WTC11 (cell line): Measurements from ENCODE around the gene OPN4. TPM values are rescaled to one million over a fixed set of nuclear protein-coding genes. Genes with fewer than 3 reads are reported as not detected.

Source experiments
- ATAC-seq: fragments of 200-7000 bp; cut with Tn5 transposase; 2 replicates; pipeline ENCODE4 v1.10.0; 2021; ENCODE audit warnings: mild to moderate bottlenecking, moderate library complexity
- CTCF ChIA-PET: fragments of 300-600 bp; sonication (Branson Sonifier 250); formaldehyde crosslinking; loops from one replicate; lab custom pipeline; 2021; ENCODE audit warnings: antibody characterized with exemption; lab: Charles Lee
- POLR2A ChIA-PET: fragments of 350-600 bp; sonication (Branson Sonifier 250); formaldehyde crosslinking; loops from one replicate; lab custom pipeline; 2021; ENCODE audit warnings: antibody characterized with exemption; lab: Charles Lee
- DNase-seq: peaks from one replicate; pipeline ENCODE4 v3.0.0; 2021; ENCODE audit warnings: low spot score
- H3K27ac Mint-ChIP-seq: 2 replicates; pipeline ENCODE4 v1.8.0; 2021; ENCODE audit warnings: mixed read lengths
- H3K27me3 Mint-ChIP-seq: 2 replicates; pipeline ENCODE4 v1.8.0; 2021; ENCODE audit warnings: low read depth, mild to moderate bottlenecking, moderate library complexity, mixed read lengths
- H3K36me3 Mint-ChIP-seq: 2 replicates; pipeline ENCODE4 v1.8.0; 2021; ENCODE audit warnings: mixed read lengths
- H3K4me1 Mint-ChIP-seq: 2 replicates; pipeline ENCODE4 v1.8.0; 2022; ENCODE audit warnings: mixed read lengths
- H3K4me3 Mint-ChIP-seq: 2 replicates; pipeline ENCODE4 v1.8.0; 2021; ENCODE audit warnings: mild to moderate bottlenecking, moderate library complexity, mixed read lengths
- H3K9me3 Mint-ChIP-seq: 2 replicates; pipeline ENCODE4 v1.8.0; 2021; ENCODE audit warnings: mixed read lengths
- CBFB ChIP-seq: sonication (generic); formaldehyde crosslinking; IDR thresholded peaks from 2 replicates; pipeline ENCODE4 v1.8.1; 2022; ENCODE audit warnings: mild to moderate bottlenecking, low read depth, missing genetic modification reagents
- FOXP1 ChIP-seq: sonication (generic); formaldehyde crosslinking; IDR thresholded peaks from 2 replicates; pipeline ENCODE4 v1.8.0; 2022; ENCODE audit warnings: missing genetic modification reagents, mild to moderate bottlenecking, moderate library complexity, borderline replicate concordance
- GRHL2 ChIP-seq: fragments of 250-450 bp; sonication (Bioruptor Pico); IDR thresholded peaks from 2 replicates; pipeline ENCODE4 v1.8.0; 2022; ENCODE audit warnings: mild to moderate bottlenecking, moderate library complexity; ENCODE audit not compliant: insufficient replicate concordance, severe bottlenecking
- IRF2 ChIP-seq: sonication (generic); formaldehyde crosslinking; IDR thresholded peaks from 2 replicates; pipeline ENCODE4 v1.8.0; 2022; ENCODE audit warnings: low read depth, missing genetic modification reagents, borderline replicate concordance
- NFATC4 ChIP-seq: fragments of 250-450 bp; sonication (Bioruptor Pico); IDR thresholded peaks from 2 replicates; pipeline ENCODE4 v1.9.0; 2021; ENCODE audit warnings: mild to moderate bottlenecking
- OVOL2 ChIP-seq: fragments of 250-450 bp; sonication (Bioruptor Pico); IDR thresholded peaks from 2 replicates; pipeline ENCODE4 v1.9.0; 2021; ENCODE audit warnings: mild to moderate bottlenecking, borderline replicate concordance
- PRRX2 ChIP-seq: fragments of 250-450 bp; sonication (Bioruptor Pico); IDR thresholded peaks from 2 replicates; pipeline ENCODE4 v1.8.0; 2021; ENCODE audit warnings: mild to moderate bottlenecking
- SP1 ChIP-seq: sonication (generic); formaldehyde crosslinking; conservative IDR thresholded peaks from 2 replicates; pipeline ENCODE4 v1.8.1; 2022; ENCODE audit warnings: missing genetic modification reagents
- TCF7 ChIP-seq: sonication (generic); formaldehyde crosslinking; IDR thresholded peaks from 2 replicates; pipeline ENCODE4 v1.8.0; 2022; ENCODE audit warnings: mild to moderate bottlenecking, low read depth, missing genetic modification reagents, moderate library complexity
- TP53 ChIP-seq: sonication (generic); formaldehyde crosslinking; IDR thresholded peaks from 2 replicates; pipeline ENCODE4 v1.8.1; 2023; ENCODE audit warnings: mild to moderate bottlenecking, missing genetic modification reagents
- ZNF423 ChIP-seq: fragments of 250-450 bp; sonication (Bioruptor Pico); IDR thresholded peaks from 2 replicates; pipeline ENCODE4 v2.1.2; 2022; ENCODE audit warnings: mild to moderate bottlenecking, moderate library complexity
- total RNA-seq: library from RNA; stranded (reverse); gene quantifications from 3 replicates; pipeline ENCODE4 v1.2.3, GENCODE V29; 2021
- TF ChIP-seq, protein P1 (sequence below): sonication (generic); formaldehyde crosslinking; IDR thresholded peaks from 2 replicates; pipeline ENCODE4 v1.8.1; 2022; ENCODE audit warnings: mild to moderate bottlenecking, moderate library complexity, missing genetic modification reagents
- TF ChIP-seq, protein P2 (sequence below): fragments of 200-600 bp; IDR thresholded peaks from 2 replicates; pipeline ENCODE4 v1.8.0; 2022; ENCODE audit warnings: antibody characterized with exemption
- TF ChIP-seq, protein P3 (sequence below): sonication (generic); formaldehyde crosslinking; conservative IDR thresholded peaks from 2 replicates; pipeline ENCODE4 v1.8.1; 2023; ENCODE audit warnings: mild to moderate bottlenecking, low read depth, missing genetic modification reagents, moderate library complexity
- TF ChIP-seq, protein P4 (sequence below): sonication (generic); formaldehyde crosslinking; IDR thresholded peaks from 2 replicates; pipeline ENCODE4 v1.8.0; 2022; ENCODE audit warnings: mild to moderate bottlenecking, missing genetic modification reagents
- TF ChIP-seq, protein P5 (sequence below): sonication (generic); formaldehyde crosslinking; IDR thresholded peaks from 2 replicates; pipeline ENCODE4 v1.8.1; 2023; ENCODE audit warnings: mild to moderate bottlenecking, missing genetic modification reagents
- TF ChIP-seq, protein P6 (sequence below): fragments of 250-450 bp; sonication (Bioruptor Pico); IDR thresholded peaks from 2 replicates; pipeline ENCODE4 v2.1.2; 2022; ENCODE audit warnings: mild to moderate bottlenecking, moderate library complexity
- TF ChIP-seq, protein P7 (sequence below): sonication (generic); formaldehyde crosslinking; IDR thresholded peaks from 2 replicates; pipeline ENCODE4 v1.8.1; 2023; ENCODE audit warnings: mild to moderate bottlenecking, missing genetic modification reagents
- TF ChIP-seq, protein P8 (sequence below): sonication (generic); formaldehyde crosslinking; IDR thresholded peaks from 2 replicates; pipeline ENCODE4 v1.8.1; 2023; ENCODE audit warnings: mild to moderate bottlenecking, moderate library complexity, missing genetic modification reagents

The OPN4 gene
- total RNA-seq, 1 experiment from 2014 or later, result not detected

DNA sequence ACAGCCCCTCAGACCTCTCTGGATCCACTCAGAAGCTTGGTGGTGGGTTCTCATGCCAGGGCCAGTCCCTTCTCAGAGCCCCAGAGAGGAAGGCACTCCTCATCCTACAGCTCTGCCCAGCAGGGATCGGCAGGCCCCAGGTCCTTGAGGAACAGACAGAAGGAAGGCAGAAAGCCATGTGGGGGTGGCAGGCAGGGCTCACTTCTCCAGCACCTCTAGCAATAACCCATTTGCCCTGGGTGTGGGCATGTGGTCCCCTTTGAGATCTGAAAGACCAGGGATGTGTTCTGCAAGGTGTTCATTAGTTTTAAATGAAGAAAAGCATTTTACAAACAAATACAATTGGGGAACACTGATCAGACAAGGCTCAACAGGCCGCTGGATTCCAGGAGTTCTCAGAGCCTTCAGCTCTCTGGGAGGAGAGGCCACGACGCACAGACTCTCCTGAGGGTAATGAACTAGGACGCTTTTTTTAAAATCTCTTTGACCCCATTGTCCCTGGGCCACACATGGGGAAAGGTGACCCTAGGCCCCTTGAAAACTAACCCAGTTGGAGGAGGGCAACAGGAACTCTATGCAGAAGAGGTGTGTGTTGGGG, 54.5 kb downstream of the OPN4 start (continued):
- TF ChIP-seq GRHL2 (no peak), OVOL2 (CRISPR knock-in tag) (no peak)
- TF ChIP-seq, protein P1, sequence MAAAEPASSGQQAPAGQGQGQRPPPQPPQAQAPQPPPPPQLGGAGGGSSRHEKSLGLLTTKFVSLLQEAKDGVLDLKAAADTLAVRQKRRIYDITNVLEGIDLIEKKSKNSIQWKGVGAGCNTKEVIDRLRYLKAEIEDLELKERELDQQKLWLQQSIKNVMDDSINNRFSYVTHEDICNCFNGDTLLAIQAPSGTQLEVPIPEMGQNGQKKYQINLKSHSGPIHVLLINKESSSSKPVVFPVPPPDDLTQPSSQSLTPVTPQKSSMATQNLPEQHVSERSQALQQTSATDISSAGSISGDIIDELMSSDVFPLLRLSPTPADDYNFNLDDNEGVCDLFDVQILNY (CRISPR knock-in tag), result no peak
- TF ChIP-seq, protein P2, sequence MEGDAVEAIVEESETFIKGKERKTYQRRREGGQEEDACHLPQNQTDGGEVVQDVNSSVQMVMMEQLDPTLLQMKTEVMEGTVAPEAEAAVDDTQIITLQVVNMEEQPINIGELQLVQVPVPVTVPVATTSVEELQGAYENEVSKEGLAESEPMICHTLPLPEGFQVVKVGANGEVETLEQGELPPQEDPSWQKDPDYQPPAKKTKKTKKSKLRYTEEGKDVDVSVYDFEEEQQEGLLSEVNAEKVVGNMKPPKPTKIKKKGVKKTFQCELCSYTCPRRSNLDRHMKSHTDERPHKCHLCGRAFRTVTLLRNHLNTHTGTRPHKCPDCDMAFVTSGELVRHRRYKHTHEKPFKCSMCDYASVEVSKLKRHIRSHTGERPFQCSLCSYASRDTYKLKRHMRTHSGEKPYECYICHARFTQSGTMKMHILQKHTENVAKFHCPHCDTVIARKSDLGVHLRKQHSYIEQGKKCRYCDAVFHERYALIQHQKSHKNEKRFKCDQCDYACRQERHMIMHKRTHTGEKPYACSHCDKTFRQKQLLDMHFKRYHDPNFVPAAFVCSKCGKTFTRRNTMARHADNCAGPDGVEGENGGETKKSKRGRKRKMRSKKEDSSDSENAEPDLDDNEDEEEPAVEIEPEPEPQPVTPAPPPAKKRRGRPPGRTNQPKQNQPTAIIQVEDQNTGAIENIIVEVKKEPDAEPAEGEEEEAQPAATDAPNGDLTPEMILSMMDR, result no peak
- TF ChIP-seq, protein P3, sequence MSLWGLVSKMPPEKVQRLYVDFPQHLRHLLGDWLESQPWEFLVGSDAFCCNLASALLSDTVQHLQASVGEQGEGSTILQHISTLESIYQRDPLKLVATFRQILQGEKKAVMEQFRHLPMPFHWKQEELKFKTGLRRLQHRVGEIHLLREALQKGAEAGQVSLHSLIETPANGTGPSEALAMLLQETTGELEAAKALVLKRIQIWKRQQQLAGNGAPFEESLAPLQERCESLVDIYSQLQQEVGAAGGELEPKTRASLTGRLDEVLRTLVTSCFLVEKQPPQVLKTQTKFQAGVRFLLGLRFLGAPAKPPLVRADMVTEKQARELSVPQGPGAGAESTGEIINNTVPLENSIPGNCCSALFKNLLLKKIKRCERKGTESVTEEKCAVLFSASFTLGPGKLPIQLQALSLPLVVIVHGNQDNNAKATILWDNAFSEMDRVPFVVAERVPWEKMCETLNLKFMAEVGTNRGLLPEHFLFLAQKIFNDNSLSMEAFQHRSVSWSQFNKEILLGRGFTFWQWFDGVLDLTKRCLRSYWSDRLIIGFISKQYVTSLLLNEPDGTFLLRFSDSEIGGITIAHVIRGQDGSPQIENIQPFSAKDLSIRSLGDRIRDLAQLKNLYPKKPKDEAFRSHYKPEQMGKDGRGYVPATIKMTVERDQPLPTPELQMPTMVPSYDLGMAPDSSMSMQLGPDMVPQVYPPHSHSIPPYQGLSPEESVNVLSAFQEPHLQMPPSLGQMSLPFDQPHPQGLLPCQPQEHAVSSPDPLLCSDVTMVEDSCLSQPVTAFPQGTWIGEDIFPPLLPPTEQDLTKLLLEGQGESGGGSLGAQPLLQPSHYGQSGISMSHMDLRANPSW (CRISPR knock-in tag), result no peak
- TF ChIP-seq, protein P4, sequence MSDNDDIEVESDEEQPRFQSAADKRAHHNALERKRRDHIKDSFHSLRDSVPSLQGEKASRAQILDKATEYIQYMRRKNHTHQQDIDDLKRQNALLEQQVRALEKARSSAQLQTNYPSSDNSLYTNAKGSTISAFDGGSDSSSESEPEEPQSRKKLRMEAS, result no peak

DNA sequence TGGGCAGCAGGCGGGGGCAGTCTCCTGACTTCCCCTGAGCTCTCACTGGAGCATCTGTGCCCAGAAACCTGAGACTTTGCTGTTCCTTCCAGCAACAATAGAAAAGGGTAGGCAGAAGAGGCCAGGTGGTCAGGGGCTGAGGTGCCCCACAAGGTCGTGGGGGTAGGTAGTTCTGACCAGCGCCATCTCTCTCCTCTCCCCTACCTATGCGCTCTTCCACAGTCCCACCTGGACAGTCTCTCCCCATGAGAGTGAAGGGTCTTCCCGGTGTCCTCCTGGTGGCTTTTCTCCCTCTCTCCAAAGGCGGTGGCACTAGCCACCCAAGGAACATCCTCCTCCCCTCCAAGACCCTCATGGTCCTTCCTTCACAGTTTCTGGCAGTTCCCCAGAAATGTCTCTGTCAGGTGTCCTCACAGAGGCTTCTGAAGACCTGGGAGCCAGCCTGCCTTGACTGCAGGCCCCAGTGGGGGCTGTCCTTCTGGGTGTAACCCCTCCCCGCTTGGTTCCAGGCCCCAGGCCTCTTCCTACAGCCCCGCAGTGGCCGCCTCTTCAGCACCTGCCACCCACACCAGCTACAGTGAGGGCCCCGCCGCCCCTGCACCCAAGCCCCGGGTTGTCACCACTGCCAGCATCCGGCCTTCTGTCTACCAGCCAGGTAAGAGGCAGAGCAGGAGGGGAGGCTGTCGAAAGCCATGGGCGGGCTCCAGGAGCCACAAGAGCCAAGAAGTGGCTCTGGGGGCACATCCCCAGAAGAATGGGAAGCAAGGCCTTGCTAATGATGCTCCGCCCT, 55.2 kb downstream of the OPN4 start:
- POLR2A ChIA-PET, result no interaction called here
- H3K4me1 Mint-ChIP-seq, result peaks cover 58% of the 10 kb centered on the region
- no peak for TF ChIP-seq SP1 (CRISPR knock-in tag)
- no peak for TF ChIP-seq NFATC4 (CRISPR knock-in tag)
- TF ChIP-seq, protein P5, sequence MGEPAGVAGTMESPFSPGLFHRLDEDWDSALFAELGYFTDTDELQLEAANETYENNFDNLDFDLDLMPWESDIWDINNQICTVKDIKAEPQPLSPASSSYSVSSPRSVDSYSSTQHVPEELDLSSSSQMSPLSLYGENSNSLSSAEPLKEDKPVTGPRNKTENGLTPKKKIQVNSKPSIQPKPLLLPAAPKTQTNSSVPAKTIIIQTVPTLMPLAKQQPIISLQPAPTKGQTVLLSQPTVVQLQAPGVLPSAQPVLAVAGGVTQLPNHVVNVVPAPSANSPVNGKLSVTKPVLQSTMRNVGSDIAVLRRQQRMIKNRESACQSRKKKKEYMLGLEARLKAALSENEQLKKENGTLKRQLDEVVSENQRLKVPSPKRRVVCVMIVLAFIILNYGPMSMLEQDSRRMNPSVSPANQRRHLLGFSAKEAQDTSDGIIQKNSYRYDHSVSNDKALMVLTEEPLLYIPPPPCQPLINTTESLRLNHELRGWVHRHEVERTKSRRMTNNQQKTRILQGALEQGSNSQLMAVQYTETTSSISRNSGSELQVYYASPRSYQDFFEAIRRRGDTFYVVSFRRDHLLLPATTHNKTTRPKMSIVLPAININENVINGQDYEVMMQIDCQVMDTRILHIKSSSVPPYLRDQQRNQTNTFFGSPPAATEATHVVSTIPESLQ, result no peak
- no peak for TF ChIP-seq ZNF423 (CRISPR knock-in tag)
- TF ChIP-seq TCF7, result no peak
- TF ChIP-seq FOXP1 (CRISPR knock-in tag), result no peak
- TF ChIP-seq IRF2 (CRISPR knock-in tag), result no peak
- TF ChIP-seq, protein P6, sequence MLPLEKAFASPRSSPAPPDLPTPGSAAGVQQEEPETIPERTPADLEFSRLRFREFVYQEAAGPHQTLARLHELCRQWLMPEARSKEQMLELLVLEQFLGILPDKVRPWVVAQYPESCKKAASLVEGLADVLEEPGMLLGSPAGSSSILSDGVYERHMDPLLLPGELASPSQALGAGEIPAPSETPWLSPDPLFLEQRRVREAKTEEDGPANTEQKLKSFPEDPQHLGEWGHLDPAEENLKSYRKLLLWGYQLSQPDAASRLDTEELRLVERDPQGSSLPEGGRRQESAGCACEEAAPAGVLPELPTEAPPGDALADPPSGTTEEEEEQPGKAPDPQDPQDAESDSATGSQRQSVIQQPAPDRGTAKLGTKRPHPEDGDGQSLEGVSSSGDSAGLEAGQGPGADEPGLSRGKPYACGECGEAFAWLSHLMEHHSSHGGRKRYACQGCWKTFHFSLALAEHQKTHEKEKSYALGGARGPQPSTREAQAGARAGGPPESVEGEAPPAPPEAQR, result no peak
- no peak for TF ChIP-seq PRRX2 (CRISPR knock-in tag)
- TF ChIP-seq TP53 (CRISPR knock-in tag), result no peak
- TF ChIP-seq, protein P7, sequence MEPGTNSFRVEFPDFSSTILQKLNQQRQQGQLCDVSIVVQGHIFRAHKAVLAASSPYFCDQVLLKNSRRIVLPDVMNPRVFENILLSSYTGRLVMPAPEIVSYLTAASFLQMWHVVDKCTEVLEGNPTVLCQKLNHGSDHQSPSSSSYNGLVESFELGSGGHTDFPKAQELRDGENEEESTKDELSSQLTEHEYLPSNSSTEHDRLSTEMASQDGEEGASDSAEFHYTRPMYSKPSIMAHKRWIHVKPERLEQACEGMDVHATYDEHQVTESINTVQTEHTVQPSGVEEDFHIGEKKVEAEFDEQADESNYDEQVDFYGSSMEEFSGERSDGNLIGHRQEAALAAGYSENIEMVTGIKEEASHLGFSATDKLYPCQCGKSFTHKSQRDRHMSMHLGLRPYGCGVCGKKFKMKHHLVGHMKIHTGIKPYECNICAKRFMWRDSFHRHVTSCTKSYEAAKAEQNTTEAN, result no peak
- no peak for TF ChIP-seq CBFB (CRISPR knock-in tag)
- TF ChIP-seq, protein P8, sequence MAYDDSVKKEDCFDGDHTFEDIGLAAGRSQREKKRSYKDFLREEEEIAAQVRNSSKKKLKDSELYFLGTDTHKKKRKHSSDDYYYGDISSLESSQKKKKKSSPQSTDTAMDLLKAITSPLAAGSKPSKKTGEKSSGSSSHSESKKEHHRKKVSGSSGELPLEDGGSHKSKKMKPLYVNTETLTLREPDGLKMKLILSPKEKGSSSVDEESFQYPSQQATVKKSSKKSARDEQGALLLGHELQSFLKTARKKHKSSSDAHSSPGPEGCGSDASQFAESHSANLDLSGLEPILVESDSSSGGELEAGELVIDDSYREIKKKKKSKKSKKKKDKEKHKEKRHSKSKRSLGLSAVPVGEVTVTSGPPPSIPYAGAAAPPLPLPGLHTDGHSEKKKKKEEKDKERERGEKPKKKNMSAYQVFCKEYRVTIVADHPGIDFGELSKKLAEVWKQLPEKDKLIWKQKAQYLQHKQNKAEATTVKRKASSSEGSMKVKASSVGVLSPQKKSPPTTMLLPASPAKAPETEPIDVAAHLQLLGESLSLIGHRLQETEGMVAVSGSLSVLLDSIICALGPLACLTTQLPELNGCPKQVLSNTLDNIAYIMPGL (CRISPR knock-in tag), result no peak
- H3K36me3 Mint-ChIP-seq, result no peaks in the 10 kb centered on the region
- peaks cover 4% of the 10 kb centered on the region; the same call in 1 of the 2 replicates for H3K27me3 Mint-ChIP-seq
- H3K27ac Mint-ChIP-seq, result peak overlapping the region; percentile 63; the same call in 1 of the 2 replicates
- ATAC-seq (no peak), DNase-seq (no peak)
- no peak overlapping the region for H3K4me3 Mint-ChIP-seq
- CTCF ChIA-PET, result interaction anchor here (1.2 kb wide), 1 partner anchor 207 kb away, joined by 3 read pairs; no protein-coding TSS in a partner anchor
- H3K9me3 Mint-ChIP-seq, result no peaks in the 10 kb centered on the region
